ENCODE measurements around the gene AUH. TPM values are rescaled to one million over a fixed set of nuclear protein-coding genes. Genes with fewer than 3 reads are reported as not detected.

The AUH gene
- total RNA-seq, 1 experiment from 2014 or later: 29.0 TPM

DNA sequence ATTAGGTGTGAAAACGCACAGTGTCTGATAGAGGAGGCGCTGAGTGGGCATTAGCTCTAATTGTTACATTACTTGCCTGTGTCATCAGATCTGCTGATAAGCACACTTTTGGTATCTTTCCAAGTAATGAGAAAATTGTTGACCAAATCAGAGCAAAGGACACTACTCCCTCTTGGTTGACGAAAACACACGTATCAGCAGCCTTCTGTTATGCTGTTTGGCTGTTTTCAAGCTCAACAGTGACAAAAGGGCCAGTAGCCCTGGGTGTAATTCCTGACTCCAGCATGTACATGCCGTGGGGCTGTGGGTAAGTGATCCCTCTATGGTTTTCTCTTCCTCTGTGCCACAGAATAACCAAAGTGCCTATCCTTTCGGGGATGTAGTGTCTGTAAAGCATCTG lies 151.4 kb downstream of the AUH start:
- Histone ChIP-seq H3K9ac (ENCODE audit: low read length) (no peak overlapping the region), H3K4me2 (ENCODE audit: low read length) (no peak overlapping the region), H3K79me2 (ENCODE audit: insufficient read depth, low read length) (no peaks in the 10 kb centered on the region), H3K9me3 (ENCODE audit: control insufficient read depth in 1 of 2, insufficient read depth in 1 of 2, low read depth in 1 of 2, low read length in 2 of 2) (peaks cover 0 to 4% of the 10 kb centered on the region in 2 experiments; a peak in 1 of 4 replicates), H3K4me1 (ENCODE audit: control insufficient read depth in 1 of 2, insufficient read depth in 2 of 2, low read length in 2 of 2) (peaks cover 2 to 24% of the 10 kb centered on the region in 2 experiments; a peak in 2 of 4 replicates), H2AFZ (ENCODE audit: low read depth, low read length, poor library complexity, severe bottlenecking) (no peak overlapping the region), H4K20me1 (ENCODE audit: insufficient read depth) (no peaks in the 10 kb centered on the region), H3K27ac (ENCODE audit: low read depth, low read length) (no peak overlapping the region), H3K36me3 (ENCODE audit: control insufficient read depth in 1 of 2, insufficient read depth in 2 of 2, low read length in 2 of 2) (no peaks in the 10 kb centered on the region), H3K27me3 (ENCODE audit: insufficient read depth, low read length) (no peaks in the 10 kb centered on the region), H3K9me2 (ENCODE audit: insufficient read depth) (no peaks in the 10 kb centered on the region), H3K4me3 (replicated peaks in 1 of 2; ENCODE audit: low read depth in 1 of 2, low read length in 2 of 2) (no peak overlapping the region)
- no peak for ATAC-seq
- ChIA-PET RAD21 (ENCODE audit: low non-redundant PET in 1 of 2, low total read pairs in 2 of 2, uncharacterized antibody in 2 of 2, unreplicated experiment in 2 of 2) (no interaction called here), CTCF (no interaction called here), POLR2A (no interaction called here)
- no peak for DNase-seq (ENCODE audit: low read depth, low spot score)
- BruUV-seq (replicated peaks): no TSS peak
- intact Hi-C loops (cut with micrococcal nuclease): no loop called here
- TF ChIP-seq, protein P1, sequence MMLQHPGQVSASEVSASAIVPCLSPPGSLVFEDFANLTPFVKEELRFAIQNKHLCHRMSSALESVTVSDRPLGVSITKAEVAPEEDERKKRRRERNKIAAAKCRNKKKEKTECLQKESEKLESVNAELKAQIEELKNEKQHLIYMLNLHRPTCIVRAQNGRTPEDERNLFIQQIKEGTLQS (IDR thresholded peaks at IDR 0.05): no peak
- no peak for TF ChIP-seq ELF1 (IDR thresholded peaks at IDR 0.05; ENCODE audit: borderline replicate concordance, low read depth)
- no peak for TF ChIP-seq POLR2A (IDR thresholded peaks at IDR 0.05; ENCODE audit: borderline replicate concordance, extremely low read depth, insufficient read depth, insufficient read length)
- no peak for TF ChIP-seq EZH2phosphoT487 (IDR thresholded peaks at IDR 0.05; ENCODE audit: borderline replicate concordance)
- no peak for TF ChIP-seq YY1 (IDR thresholded peaks at IDR 0.05; ENCODE audit: extremely low read depth, insufficient replicate concordance, low read depth, low read length)
- no peak for TF ChIP-seq SIN3A (IDR thresholded peaks at IDR 0.05; ENCODE audit: low read depth)
- TF ChIP-seq JUND (IDR thresholded peaks at IDR 0.05): no peak
- no peak for TF ChIP-seq ZFX (IDR thresholded peaks at IDR 0.05)
- no peak for TF ChIP-seq RAD21 (IDR thresholded peaks at IDR 0.05; ENCODE audit: low read depth)
- TF ChIP-seq POLR2AphosphoS5 (IDR thresholded peaks at IDR 0.05; ENCODE audit: low read depth, low read length): no peak
- TF ChIP-seq, protein P2, sequence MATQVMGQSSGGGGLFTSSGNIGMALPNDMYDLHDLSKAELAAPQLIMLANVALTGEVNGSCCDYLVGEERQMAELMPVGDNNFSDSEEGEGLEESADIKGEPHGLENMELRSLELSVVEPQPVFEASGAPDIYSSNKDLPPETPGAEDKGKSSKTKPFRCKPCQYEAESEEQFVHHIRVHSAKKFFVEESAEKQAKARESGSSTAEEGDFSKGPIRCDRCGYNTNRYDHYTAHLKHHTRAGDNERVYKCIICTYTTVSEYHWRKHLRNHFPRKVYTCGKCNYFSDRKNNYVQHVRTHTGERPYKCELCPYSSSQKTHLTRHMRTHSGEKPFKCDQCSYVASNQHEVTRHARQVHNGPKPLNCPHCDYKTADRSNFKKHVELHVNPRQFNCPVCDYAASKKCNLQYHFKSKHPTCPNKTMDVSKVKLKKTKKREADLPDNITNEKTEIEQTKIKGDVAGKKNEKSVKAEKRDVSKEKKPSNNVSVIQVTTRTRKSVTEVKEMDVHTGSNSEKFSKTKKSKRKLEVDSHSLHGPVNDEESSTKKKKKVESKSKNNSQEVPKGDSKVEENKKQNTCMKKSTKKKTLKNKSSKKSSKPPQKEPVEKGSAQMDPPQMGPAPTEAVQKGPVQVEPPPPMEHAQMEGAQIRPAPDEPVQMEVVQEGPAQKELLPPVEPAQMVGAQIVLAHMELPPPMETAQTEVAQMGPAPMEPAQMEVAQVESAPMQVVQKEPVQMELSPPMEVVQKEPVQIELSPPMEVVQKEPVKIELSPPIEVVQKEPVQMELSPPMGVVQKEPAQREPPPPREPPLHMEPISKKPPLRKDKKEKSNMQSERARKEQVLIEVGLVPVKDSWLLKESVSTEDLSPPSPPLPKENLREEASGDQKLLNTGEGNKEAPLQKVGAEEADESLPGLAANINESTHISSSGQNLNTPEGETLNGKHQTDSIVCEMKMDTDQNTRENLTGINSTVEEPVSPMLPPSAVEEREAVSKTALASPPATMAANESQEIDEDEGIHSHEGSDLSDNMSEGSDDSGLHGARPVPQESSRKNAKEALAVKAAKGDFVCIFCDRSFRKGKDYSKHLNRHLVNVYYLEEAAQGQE (IDR thresholded peaks at IDR 0.05; ENCODE audit: low read depth): no peak
- TF ChIP-seq CEBPB (IDR thresholded peaks at IDR 0.05; ENCODE audit: low read depth): no peak
- no peak for TF ChIP-seq EZH2 (IDR thresholded peaks at IDR 0.05)
- no peak for TF ChIP-seq EGR1 (IDR thresholded peaks at IDR 0.05; ENCODE audit: low read depth)
- no peak for TF ChIP-seq TCF7L2 (IDR thresholded peaks at IDR 0.05; ENCODE audit: borderline replicate concordance, extremely low read depth, insufficient read depth, insufficient read length)
- no peak for TF ChIP-seq ZNF274 (IDR thresholded peaks at IDR 0.05; ENCODE audit: low read depth, low read length)
- TF ChIP-seq SP1 (IDR thresholded peaks at IDR 0.05; ENCODE audit: low read depth): no peak
- no peak for TF ChIP-seq SRF (IDR thresholded peaks at IDR 0.05; ENCODE audit: low read depth)
- TF ChIP-seq FOSL1 (IDR thresholded peaks at IDR 0.05; ENCODE audit: low read depth): no peak
- TF ChIP-seq, protein P3, sequence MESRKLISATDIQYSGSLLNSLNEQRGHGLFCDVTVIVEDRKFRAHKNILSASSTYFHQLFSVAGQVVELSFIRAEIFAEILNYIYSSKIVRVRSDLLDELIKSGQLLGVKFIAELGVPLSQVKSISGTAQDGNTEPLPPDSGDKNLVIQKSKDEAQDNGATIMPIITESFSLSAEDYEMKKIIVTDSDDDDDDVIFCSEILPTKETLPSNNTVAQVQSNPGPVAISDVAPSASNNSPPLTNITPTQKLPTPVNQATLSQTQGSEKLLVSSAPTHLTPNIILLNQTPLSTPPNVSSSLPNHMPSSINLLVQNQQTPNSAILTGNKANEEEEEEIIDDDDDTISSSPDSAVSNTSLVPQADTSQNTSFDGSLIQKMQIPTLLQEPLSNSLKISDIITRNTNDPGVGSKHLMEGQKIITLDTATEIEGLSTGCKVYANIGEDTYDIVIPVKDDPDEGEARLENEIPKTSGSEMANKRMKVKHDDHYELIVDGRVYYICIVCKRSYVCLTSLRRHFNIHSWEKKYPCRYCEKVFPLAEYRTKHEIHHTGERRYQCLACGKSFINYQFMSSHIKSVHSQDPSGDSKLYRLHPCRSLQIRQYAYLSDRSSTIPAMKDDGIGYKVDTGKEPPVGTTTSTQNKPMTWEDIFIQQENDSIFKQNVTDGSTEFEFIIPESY (IDR thresholded peaks at IDR 0.05; ENCODE audit: extremely low read depth, insufficient replicate concordance, low read length): no peak

All from HCT116 (cell line).